HG03558 (cell line): ENCODE measurements around the gene ZNF841.
"Not testable (repeated sequence)": the region's sequence is repeated elsewhere in the genome, so short reads cannot be mapped to it uniquely, and the experiment has no call there.

Experiments
- ATAC-seq: cut with Tn5 transposase; IDR thresholded peaks from one replicate; pipeline ENCODE4 v1.9.1; 2021; ENCODE audit warnings: moderate number of reproducible peaks; ENCODE audit not compliant: unreplicated experiment; ENCODE audit errors: extremely low read depth

ZNF841 gene

GRCh38 chr19:52095172-52096014, at the start of gene ZNF841:
Gene ZNF841 (minus strand): TSS chr19:52095765. CDS start chr19:52084801, 10,964 bp downstream.
- ATAC-seq = no peak

GRCh38 chr19:52142001-52142595, 46.5 kb upstream of the ZNF841 start:
- no peak for ATAC-seq

- no peak for ATAC-seq
Measured at GRCh38 chr19:52141203-52141602, 45.6 kb upstream of the ZNF841 start.

- peak; percentile 80 for ATAC-seq
Measured at GRCh38 chr19:52140032-52140710, 44.6 kb upstream of the ZNF841 start.

GRCh38 chr19:52139252-52140031, 43.9 kb upstream of the ZNF841 start, which contains the start of gene ZNF616:
Gene ZNF616 (minus strand): TSS chr19:52139938. CDS start chr19:52130512, 9,426 bp downstream.
- no peak for ATAC-seq

GRCh38 chr19:52138983-52139251, 43.4 kb upstream of the ZNF841 start:
- no peak for ATAC-seq

- no peak for ATAC-seq
Measured at GRCh38 chr19:52138278-52138982, 42.9 kb upstream of the ZNF841 start.

GRCh38 chr19:52120286-52120685, 24.7 kb upstream of the ZNF841 start:
- no peak for ATAC-seq

GRCh38 chr19:52115526-52116053, 20.0 kb upstream of the ZNF841 start:
- ATAC-seq = no peak

- no peak for ATAC-seq
Measured at GRCh38 chr19:52114691-52115090, 19.1 kb upstream of the ZNF841 start.

- ATAC-seq = no peak
Measured at GRCh38 chr19:52112624-52113023, 17.1 kb upstream of the ZNF841 start.

GRCh38 chr19:52110780-52111179, 15.2 kb upstream of the ZNF841 start:
- ATAC-seq = no peak

- no peak for ATAC-seq
Measured at GRCh38 chr19:52102782-52103181, 7.2 kb upstream of the ZNF841 start.

- ATAC-seq = no peak
Measured at GRCh38 chr19:52101866-52102562, 6.4 kb upstream of the ZNF841 start.

GRCh38 chr19:52099497-52100138, 4.1 kb upstream of the ZNF841 start:
- ATAC-seq = no peak

- ATAC-seq = not testable (repeated sequence)
Measured at GRCh38 chr19:52096416-52096815, 851 bp upstream of the ZNF841 start.

GRCh38 chr19:52094526-52095130, 937 bp downstream of the ZNF841 start:
- ATAC-seq = no peak

GRCh38 chr19:52086481-52086880, 9.1 kb downstream of the ZNF841 start:
- no peak for ATAC-seq
